Measurements from ENCODE around the gene PANK4.

- TF ChIP-seq CTCF (conservative IDR thresholded peaks at IDR 0.05) (no peak), ZFX (IDR thresholded peaks at IDR 0.05) (no peak)
These were observed 27.7 kb downstream of the PANK4 start for GRCh38 chr1:2498648-2499047.

All from C4-2B (cell line).